Prostate gland (tissue), 2 donors: Measurements from ENCODE around the gene ABHD2. TPM values are rescaled to one million over a fixed set of nuclear protein-coding genes. Genes with fewer than 3 reads are reported as not detected.

Experiments used
- DNase-seq: peaks from one replicate; pipeline ENCODE4 v3.0.0-alpha.2; 2019; ENCODE audit warnings: low spot score
- H3K27ac ChIP-seq, 2 donors: fragments of 200-600 bp; sonication (generic); 2 replicates each; pipeline ENCODE4 v1.5.1; 2017 to 2019
- H3K27me3 ChIP-seq: fragments of 200-600 bp; sonication (generic); replicated peaks from 2 replicates; pipeline ENCODE4 v1.5.1; 2019; ENCODE audit not compliant: insufficient read depth
- H3K36me3 ChIP-seq, 2 donors: fragments of 200-600 bp; sonication (generic); 1 replicate in 1 of 2; 2 replicates in 1 of 2; pipeline versions ENCODE4 v1.5.1 to v1.8.1; 2017 to 2019
- H3K4me1 ChIP-seq: fragments of 200-600 bp; sonication (generic); replicated peaks from 2 replicates; pipeline ENCODE4 v1.5.1; 2019
- H3K4me3 ChIP-seq, 2 donors: fragments of 200-600 bp; sonication (generic); 2 replicates each; pipeline ENCODE4 v1.5.1; 2017 to 2019
- H3K9me3 ChIP-seq: fragments of 200-600 bp; sonication (generic); 2 replicates; pipeline ENCODE4 v1.5.1; 2017
- CTCF ChIP-seq, 4 experiments: fragments of 200-600 bp in 2 of 4; fragments of 450-650 bp in 2 of 4; sonication (generic) in 2 of 4; IDR thresholded peaks; 1 replicate in 3 of 4; 2 replicates in 1 of 4; pipeline ENCODE4 v1.5.1; 2016 to 2019; ENCODE audit warnings: antibody characterized with exemption in 4 of 4, mild to moderate bottlenecking in 2 of 4, moderate library complexity in 2 of 4
- POLR2A ChIP-seq: fragments of 450-650 bp; IDR thresholded peaks from one replicate; pipeline ENCODE4 v1.6.1; 2016; ENCODE audit warnings: antibody characterized with exemption, mild to moderate bottlenecking
- POLR2AphosphoS5 ChIP-seq: sonication (generic); formaldehyde crosslinking; IDR thresholded peaks from one replicate; pipeline ENCODE4 v1.6.1; 2017; ENCODE audit warnings: antibody characterized with exemption
- WGBS: methylation state at CpG from one replicate; pipeline ENCODE4 v1.1.5; 2018; 5-methylcytosine and 5-hydroxymethylcytosine counted together
- intact Hi-C: fragments of 100-400 bp; cut with DNase I; formaldehyde crosslinking; loops from one replicate; pipeline ENCODE4 v1.14.2; 2022
- total RNA-seq, 2 donors: library from RNA; depleted of rRNA; stranded (reverse); fragments of >200 nt; gene quantifications; one replicate each; pipeline ENCODE4 v1.1.0, GENCODE V29; 2016

Gene ABHD2
- total RNA-seq, 2 donors from 2014 or later: 111 to 253 TPM

- H3K4me3 ChIP-seq: no peak overlapping the region
- TF ChIP-seq CTCF (IDR thresholded peaks at IDR 0.05) (no peak), POLR2A (no peak), POLR2AphosphoS5 (no peak)
- DNase-seq: no peak
- no peaks in the 10 kb centered on the region for H3K9me3 ChIP-seq
- peak overlapping the region; percentile 79 to 92 for H3K27ac ChIP-seq
- no peaks in the 10 kb centered on the region for H3K27me3 ChIP-seq
- WGBS: 91% methylated on average over 7 of the region's 7 CpGs
- intact Hi-C loops: no loop called here
- no peaks in the 10 kb centered on the region for H3K36me3 ChIP-seq
- peaks cover 16% of the 10 kb centered on the region for H3K4me1 ChIP-seq
These were observed 34.9 kb downstream of the ABHD2 start for GRCh38 chr15:89123181-89123525.

- DNase-seq: peak; percentile 62
- no peaks in the 10 kb centered on the region for H3K36me3 ChIP-seq
- no peak overlapping the region for H3K4me3 ChIP-seq
- H3K4me1 ChIP-seq: peaks cover 17% of the 10 kb centered on the region
- peak overlapping the region; percentile 70 to 92 for H3K27ac ChIP-seq
- no peaks in the 10 kb centered on the region for H3K9me3 ChIP-seq
- intact Hi-C loops: no loop called here
- WGBS: 69% methylated on average over 5 of the region's 5 CpGs
- no peak for TF ChIP-seq POLR2A
- peak; percentile 72 for TF ChIP-seq POLR2AphosphoS5
- no peaks in the 10 kb centered on the region for H3K27me3 ChIP-seq
These were observed 37.0 kb downstream of the ABHD2 start for GRCh38 chr15:89125088-89125826.

GRCh38 chr15:89126009-89126408 is 37.8 kb downstream of the ABHD2 start:
- WGBS: 91% methylated on average over 6 of the region's 6 CpGs
- intact Hi-C loops: no loop called here
- no peaks in the 10 kb centered on the region for H3K27me3 ChIP-seq
- no peak for TF ChIP-seq POLR2A
- TF ChIP-seq CTCF (IDR thresholded peaks at IDR 0.05): no peak
- TF ChIP-seq POLR2AphosphoS5: no peak
- no peaks in the 10 kb centered on the region for H3K36me3 ChIP-seq
- peak overlapping the region; percentile 70 to 92 for H3K27ac ChIP-seq
- peaks cover 11% of the 10 kb centered on the region for H3K4me1 ChIP-seq
- H3K9me3 ChIP-seq: no peaks in the 10 kb centered on the region
- DNase-seq: no peak
- H3K4me3 ChIP-seq: no peak overlapping the region

GRCh38 chr15:89127054-89127702 is 38.9 kb downstream of the ABHD2 start:
- no peak for DNase-seq
- H3K9me3 ChIP-seq: no peaks in the 10 kb centered on the region
- H3K27ac ChIP-seq: peak overlapping the region; percentile 70 to 92
- H3K4me3 ChIP-seq: no peak overlapping the region
- peaks cover 9% of the 10 kb centered on the region for H3K4me1 ChIP-seq
- 92% methylated on average over 3 of the region's 3 CpGs for WGBS
- H3K36me3 ChIP-seq: no peaks in the 10 kb centered on the region
- no peak for TF ChIP-seq POLR2A
- no peak for TF ChIP-seq POLR2AphosphoS5
- TF ChIP-seq CTCF (IDR thresholded peaks at IDR 0.05): no peak
- no peaks in the 10 kb centered on the region for H3K27me3 ChIP-seq
- intact Hi-C loops: no loop called here

GRCh38 chr15:89128320-89129122 is 40.3 kb downstream of the ABHD2 start:
- H3K27me3 ChIP-seq: no peaks in the 10 kb centered on the region
- DNase-seq: no peak
- WGBS: 92% methylated on average over 6 of the region's 6 CpGs
- no peaks in the 10 kb centered on the region for H3K9me3 ChIP-seq
- H3K27ac ChIP-seq: peak overlapping the region; percentile 70 to 92
- TF ChIP-seq POLR2A: no peak
- no peak for TF ChIP-seq CTCF (IDR thresholded peaks at IDR 0.05)
- TF ChIP-seq POLR2AphosphoS5: no peak
- no peaks in the 10 kb centered on the region for H3K36me3 ChIP-seq
- intact Hi-C loops: no loop called here
- H3K4me1 ChIP-seq: peaks cover 14% of the 10 kb centered on the region
- H3K4me3 ChIP-seq: no peak overlapping the region
